ENCODE measurements around the gene SNAPC4. TPM values are rescaled to one million over a fixed set of nuclear protein-coding genes. Genes with fewer than 3 reads are reported as not detected.

Gene SNAPC4
- total and polyA plus RNA-seq, 2 donors (not counting 1 experiment from before 2014, with no cell fraction given) = 1.8 to 3.8 TPM

- no peaks in the 10 kb centered on the region for H3K27me3 ChIP-seq (ENCODE audit: control insufficient read depth, insufficient read depth, low read length)
- peaks cover 3% of the 10 kb centered on the region for H3K4me1 ChIP-seq (ENCODE audit: control insufficient read depth, extremely low read depth, insufficient read depth, low read length)
- no peak overlapping the region for H3K4me3 ChIP-seq (replicated peaks in 1 of 4; ENCODE audit: control extremely low read depth in 1 of 4, insufficient read depth in 1 of 4, low read depth in 3 of 4, low read length in 4 of 4)
- no peaks in the 10 kb centered on the region for H4K20me1 ChIP-seq (ENCODE audit: control insufficient read depth, extremely low read depth, insufficient read depth, low read length)
- H2AFZ ChIP-seq (ENCODE audit: low read length) = no peak overlapping the region
- peaks cover 11% of the 10 kb centered on the region for H3K79me2 ChIP-seq (ENCODE audit: control insufficient read depth, insufficient read depth, low read length)
- H3K27ac ChIP-seq (ENCODE audit: insufficient read depth, low read length) = no peak overlapping the region
- H3K9ac ChIP-seq (ENCODE audit: insufficient read depth, low read length) = no peak overlapping the region
- TF ChIP-seq, protein P1, sequence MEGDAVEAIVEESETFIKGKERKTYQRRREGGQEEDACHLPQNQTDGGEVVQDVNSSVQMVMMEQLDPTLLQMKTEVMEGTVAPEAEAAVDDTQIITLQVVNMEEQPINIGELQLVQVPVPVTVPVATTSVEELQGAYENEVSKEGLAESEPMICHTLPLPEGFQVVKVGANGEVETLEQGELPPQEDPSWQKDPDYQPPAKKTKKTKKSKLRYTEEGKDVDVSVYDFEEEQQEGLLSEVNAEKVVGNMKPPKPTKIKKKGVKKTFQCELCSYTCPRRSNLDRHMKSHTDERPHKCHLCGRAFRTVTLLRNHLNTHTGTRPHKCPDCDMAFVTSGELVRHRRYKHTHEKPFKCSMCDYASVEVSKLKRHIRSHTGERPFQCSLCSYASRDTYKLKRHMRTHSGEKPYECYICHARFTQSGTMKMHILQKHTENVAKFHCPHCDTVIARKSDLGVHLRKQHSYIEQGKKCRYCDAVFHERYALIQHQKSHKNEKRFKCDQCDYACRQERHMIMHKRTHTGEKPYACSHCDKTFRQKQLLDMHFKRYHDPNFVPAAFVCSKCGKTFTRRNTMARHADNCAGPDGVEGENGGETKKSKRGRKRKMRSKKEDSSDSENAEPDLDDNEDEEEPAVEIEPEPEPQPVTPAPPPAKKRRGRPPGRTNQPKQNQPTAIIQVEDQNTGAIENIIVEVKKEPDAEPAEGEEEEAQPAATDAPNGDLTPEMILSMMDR (conservative IDR thresholded peaks at IDR 0.05 in 1 of 2, IDR thresholded peaks at IDR 0.05 in 1 of 2; ENCODE audit: low read depth in 1 of 2, low read length in 2 of 2) = no peak
- no peak for TF ChIP-seq EZH2 (IDR thresholded peaks at IDR 0.05; ENCODE audit: low read length, missing control alignments)
- H3K36me3 ChIP-seq (ENCODE audit: control insufficient read depth, insufficient read depth, low read length) = peaks cover 24% of the 10 kb centered on the region
- H3K4me2 ChIP-seq (ENCODE audit: extremely low read depth, insufficient read depth, low read length) = no peak overlapping the region
- H3K9me3 ChIP-seq (ENCODE audit: control insufficient read depth, insufficient read depth, low read depth, low read length) = no peaks in the 10 kb centered on the region
- DNase-seq (ENCODE audit: low read depth in 2 of 2) = no peak
Observed at GRCh38 chr9:136404801-136405136, 4.8 kb upstream of the SNAPC4 start.

- Histone ChIP-seq H3K27me3 (ENCODE audit: control insufficient read depth, insufficient read depth, low read length) (no peaks in the 10 kb centered on the region), H3K27ac (ENCODE audit: insufficient read depth, low read length) (no peak overlapping the region), H3K4me3 (replicated peaks in 1 of 4; ENCODE audit: control extremely low read depth in 1 of 4, insufficient read depth in 1 of 4, low read depth in 3 of 4, low read length in 4 of 4) (no peak overlapping the region), H3K4me2 (ENCODE audit: extremely low read depth, insufficient read depth, low read length) (no peak overlapping the region), H3K9me3 (ENCODE audit: control insufficient read depth, insufficient read depth, low read depth, low read length) (no peaks in the 10 kb centered on the region), H3K36me3 (ENCODE audit: control insufficient read depth, insufficient read depth, low read length) (peaks cover 24% of the 10 kb centered on the region), H4K20me1 (ENCODE audit: control insufficient read depth, extremely low read depth, insufficient read depth, low read length) (no peaks in the 10 kb centered on the region), H3K9ac (ENCODE audit: insufficient read depth, low read length) (no peak overlapping the region), H2AFZ (ENCODE audit: low read length) (no peak overlapping the region), H3K79me2 (ENCODE audit: control insufficient read depth, insufficient read depth, low read length) (peaks cover 12% of the 10 kb centered on the region), H3K4me1 (ENCODE audit: control insufficient read depth, extremely low read depth, insufficient read depth, low read length) (peaks cover 3% of the 10 kb centered on the region)
- DNase-seq (ENCODE audit: low read depth in 2 of 2) = no peak
- TF ChIP-seq, protein P1 (conservative IDR thresholded peaks at IDR 0.05 in 1 of 2, IDR thresholded peaks at IDR 0.05 in 1 of 2; ENCODE audit: low read depth in 1 of 2, low read length in 2 of 2) = no peak
Observed at GRCh38 chr9:136403915-136404800, 4.2 kb upstream of the SNAPC4 start.

DNA sequence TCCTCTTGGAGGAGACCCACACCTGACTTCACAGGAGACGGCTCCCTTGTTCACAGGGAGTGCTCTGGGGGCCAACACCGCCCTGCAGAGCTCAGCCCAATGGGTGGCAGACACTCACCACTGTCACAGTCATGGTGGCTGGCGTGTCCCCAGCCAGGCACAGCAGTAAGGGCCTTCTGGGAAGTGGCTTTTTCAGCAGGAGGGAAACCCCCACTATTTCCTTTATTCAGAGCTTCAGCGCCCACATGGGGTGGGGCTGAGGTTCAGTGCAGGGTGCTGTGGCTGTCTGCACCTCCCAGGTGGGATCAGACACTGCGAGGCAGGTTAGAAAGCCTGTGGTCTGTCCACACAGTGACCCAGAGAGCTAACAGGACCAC is 3.6 kb upstream of the SNAPC4 start:
- H3K4me2 ChIP-seq (ENCODE audit: extremely low read depth, insufficient read depth, low read length) = no peak overlapping the region
- peaks cover 9% of the 10 kb centered on the region for H3K4me1 ChIP-seq (ENCODE audit: control insufficient read depth, extremely low read depth, insufficient read depth, low read length)
- H3K9ac ChIP-seq (ENCODE audit: insufficient read depth, low read length) = no peak overlapping the region
- H3K27me3 ChIP-seq (ENCODE audit: control insufficient read depth, insufficient read depth, low read length) = no peaks in the 10 kb centered on the region
- no peak overlapping the region for H2AFZ ChIP-seq (ENCODE audit: low read length)
- DNase-seq (ENCODE audit: low read depth in 2 of 2) = no peak
- no peak overlapping the region for H3K27ac ChIP-seq (ENCODE audit: insufficient read depth, low read length)
- H3K79me2 ChIP-seq (ENCODE audit: control insufficient read depth, insufficient read depth, low read length) = peaks cover 16% of the 10 kb centered on the region
- H3K9me3 ChIP-seq (ENCODE audit: control insufficient read depth, insufficient read depth, low read depth, low read length) = no peaks in the 10 kb centered on the region
- no peaks in the 10 kb centered on the region for H4K20me1 ChIP-seq (ENCODE audit: control insufficient read depth, extremely low read depth, insufficient read depth, low read length)
- H3K36me3 ChIP-seq (ENCODE audit: control insufficient read depth, insufficient read depth, low read length) = peaks cover 24% of the 10 kb centered on the region
- H3K4me3 ChIP-seq (replicated peaks in 1 of 4; ENCODE audit: control extremely low read depth in 1 of 4, insufficient read depth in 1 of 4, low read depth in 3 of 4, low read length in 4 of 4) = no peak overlapping the region
- no peak for TF ChIP-seq EZH2 (IDR thresholded peaks at IDR 0.05; ENCODE audit: low read length, missing control alignments)
- TF ChIP-seq, protein P1 (conservative IDR thresholded peaks at IDR 0.05 in 1 of 2, IDR thresholded peaks at IDR 0.05 in 1 of 2; ENCODE audit: low read depth in 1 of 2, low read length in 2 of 2) = no peak
